Muscle of leg (tissue), 11 donors: ENCODE data around the gene ZNF300. TPM values are rescaled to one million over a fixed set of nuclear protein-coding genes. Genes with fewer than 3 reads are reported as not detected.
A peak's percentile ranks its signal among the peaks of the same experiment; 100 is the strongest.
"Not testable (repeated sequence)": the region's sequence is repeated elsewhere in the genome, so short reads cannot be mapped to it uniquely, and the experiment has no call there.

Experiments used
- DNase-seq: peaks from one replicate; pipeline ENCODE4 v3.0.0; 2013
- H3K27ac ChIP-seq: one replicate; pipeline ENCODE4 v1.5.1; 2013; ENCODE audit warnings: mild to moderate bottlenecking, low read length, control low read depth
- H3K27me3 ChIP-seq: one replicate; pipeline ENCODE4 v1.6.1; 2013; ENCODE audit warnings: low read length; ENCODE audit not compliant: control insufficient read depth, insufficient read depth
- H3K36me3 ChIP-seq: one replicate; pipeline ENCODE4 v1.6.1; 2013; ENCODE audit warnings: low read length; ENCODE audit not compliant: control insufficient read depth, insufficient read depth
- H3K4me1 ChIP-seq: one replicate; pipeline ENCODE4 v1.6.1; 2013; ENCODE audit warnings: low read length; ENCODE audit not compliant: control insufficient read depth, insufficient read depth
- H3K4me3 ChIP-seq: one replicate; pipeline ENCODE4 v1.5.1; 2013; ENCODE audit warnings: low read length, control low read depth
- H3K9me3 ChIP-seq: replicated peaks from 2 replicates; pipeline ENCODE4 v1.6.1; 2013; ENCODE audit warnings: low read depth, low read length; ENCODE audit not compliant: control insufficient read depth
- WGBS: methylation state at CpG from one replicate; pipeline ENCODE4 v1.1.5; 2013; ENCODE audit warnings: missing lambda C conversion rate; ENCODE audit not compliant: insufficient coverage; 5-methylcytosine and 5-hydroxymethylcytosine counted together
- polyA plus RNA-seq, 8 donors: library from polyadenylated mRNA; unstranded; fragments of 120-200 nt; gene quantifications; one replicate each; pipeline versions ENCODE4 v1.2.1 to v1.2.3, GENCODE V29; 2013; ENCODE audit warnings: inconsistent platforms in 1 of 8, low replicate concordance in 1 of 8; ENCODE audit not compliant: insufficient read length in 8 of 8, insufficient read depth in 1 of 8
- total RNA-seq: library from RNA; stranded (reverse); fragments of 120-200 nt; gene quantifications from one replicate; pipeline ENCODE4 v1.2.4, GENCODE V29; 2013

The ZNF300 gene
- total and polyA plus RNA-seq, 9 donors: 8.8 to 12.9 (median 11.0) TPM

GRCh38 chr5:150905312-150905683 is 518 bp upstream of the ZNF300 start:
- Histone ChIP-seq H3K27ac (peak overlapping the region; percentile 89), H3K36me3 (peaks cover 8% of the 10 kb centered on the region), H3K9me3 (peaks cover 44% of the 10 kb centered on the region), H3K27me3 (no peaks in the 10 kb centered on the region), H3K4me1 (peaks cover 2% of the 10 kb centered on the region), H3K4me3 (peak overlapping the region; percentile 74)
- WGBS: 6% methylated on average over 3 of the region's 4 CpGs
- no peak for DNase-seq

GRCh38 chr5:150901446-150901845 is 3.3 kb downstream of the ZNF300 start:
- Histone ChIP-seq H3K27ac (no peak overlapping the region), H3K9me3 (peaks cover 64% of the 10 kb centered on the region)
- WGBS: no CpG with 5 or more reads among the region's 2 CpGs

GRCh38 chr5:150895431-150896428 is 9.1 kb downstream of the ZNF300 start:
- WGBS: no CpG with 5 or more reads among the region's 8 CpGs

More at GRCh38 chr5:150901446-150901845, 3.3 kb downstream of the ZNF300 start:
- Histone ChIP-seq H3K36me3 (peaks cover 21% of the 10 kb centered on the region), H3K27me3 (no peaks in the 10 kb centered on the region), H3K4me1 (peaks cover 2% of the 10 kb centered on the region), H3K4me3 (no peak overlapping the region)
- no peak for DNase-seq

GRCh38 chr5:150879358-150879757 is 25.4 kb downstream of the ZNF300 start:
- H3K9me3 ChIP-seq: peaks cover 6% of the 10 kb centered on the region
- no peak overlapping the region for H3K4me3 ChIP-seq
- DNase-seq: no peak
- H3K36me3 ChIP-seq: no peaks in the 10 kb centered on the region
- no peak overlapping the region for H3K27ac ChIP-seq
- no peaks in the 10 kb centered on the region for H3K4me1 ChIP-seq
- H3K27me3 ChIP-seq: no peaks in the 10 kb centered on the region

More at GRCh38 chr5:150895431-150896428, 9.1 kb downstream of the ZNF300 start:
- Histone ChIP-seq H3K4me3 (no peak overlapping the region), H3K4me1 (no peaks in the 10 kb centered on the region), H3K27me3 (no peaks in the 10 kb centered on the region), H3K9me3 (peaks cover 71% of the 10 kb centered on the region), H3K36me3 (peaks cover 21% of the 10 kb centered on the region), H3K27ac (no peak overlapping the region)
- DNase-seq: no peak

GRCh38 chr5:150862070-150862469 is 42.7 kb downstream of the ZNF300 start:
- Histone ChIP-seq H3K4me3 (no peak overlapping the region), H3K27me3 (no peaks in the 10 kb centered on the region), H3K4me1 (no peaks in the 10 kb centered on the region), H3K27ac (no peak overlapping the region), H3K36me3 (no peaks in the 10 kb centered on the region), H3K9me3 (no peaks in the 10 kb centered on the region)
- no CpG with 5 or more reads among the region's 1 CpG for WGBS
- DNase-seq: no peak

- H3K27ac ChIP-seq: no peak overlapping the region
- no peak for DNase-seq
These were observed 44.4 kb downstream of the ZNF300 start for GRCh38 chr5:150860246-150860821.

GRCh38 chr5:150856700-150857099 is 48.1 kb downstream of the ZNF300 start:
- H3K9me3 ChIP-seq, H3K36me3 ChIP-seq, H3K4me1 ChIP-seq, DNase-seq, H3K27me3 ChIP-seq, H3K4me3 ChIP-seq, H3K27ac ChIP-seq: not testable (repeated sequence)
- WGBS: no CpG with 5 or more reads among the region's 3 CpGs

More at GRCh38 chr5:150860246-150860821, 44.4 kb downstream of the ZNF300 start:
- Histone ChIP-seq H3K4me3 (no peak overlapping the region), H3K4me1 (no peaks in the 10 kb centered on the region), H3K36me3 (no peaks in the 10 kb centered on the region), H3K9me3 (no peaks in the 10 kb centered on the region), H3K27me3 (no peaks in the 10 kb centered on the region)
- no CpG with 5 or more reads among the region's 2 CpGs for WGBS

GRCh38 chr5:150853561-150853960 is 51.2 kb downstream of the ZNF300 start:
- Histone ChIP-seq H3K9me3 (no peaks in the 10 kb centered on the region), H3K4me3 (no peak overlapping the region), H3K36me3 (no peaks in the 10 kb centered on the region), H3K4me1 (no peaks in the 10 kb centered on the region), H3K27ac (no peak overlapping the region), H3K27me3 (no peaks in the 10 kb centered on the region)
- peak; percentile 5 for DNase-seq
- WGBS: no CpG with 5 or more reads among the region's 2 CpGs

GRCh38 chr5:150851039-150851438 is 53.7 kb downstream of the ZNF300 start:
- no peak overlapping the region for H3K4me3 ChIP-seq
- H3K27me3 ChIP-seq: no peaks in the 10 kb centered on the region
- no CpG with 5 or more reads among the region's 3 CpGs for WGBS
- no peaks in the 10 kb centered on the region for H3K9me3 ChIP-seq
- no peaks in the 10 kb centered on the region for H3K36me3 ChIP-seq
- no peak for DNase-seq
- H3K4me1 ChIP-seq: no peaks in the 10 kb centered on the region
- H3K27ac ChIP-seq: no peak overlapping the region

GRCh38 chr5:150848271-150848670 is 56.5 kb downstream of the ZNF300 start:
- Histone ChIP-seq H3K9me3 (no peaks in the 10 kb centered on the region), H3K27me3 (no peaks in the 10 kb centered on the region), H3K4me1 (no peaks in the 10 kb centered on the region), H3K4me3 (no peak overlapping the region), H3K36me3 (no peaks in the 10 kb centered on the region), H3K27ac (no peak overlapping the region)
- WGBS: 80% methylated on average over 2 of the region's 4 CpGs
- DNase-seq: no peak
